ENCODE measurements around the gene PLCH1. TPM values are rescaled to one million over a fixed set of nuclear protein-coding genes. Genes with fewer than 3 reads are reported as not detected.

PLCH1 gene
- total and polyA plus RNA-seq, 2 donors (not counting 1 experiment from before 2014, with no cell fraction given): 0.27 TPM; not detected in 1

- peaks cover 21% of the 10 kb centered on the region for H3K4me1 Mint-ChIP-seq
- H3K4me3 Mint-ChIP-seq: no peak overlapping the region
- no peak overlapping the region for H3K9ac ChIP-seq (ENCODE audit: low read length)
- H3K27ac ChIP-seq (ENCODE audit: low read length in 2 of 2): no peak overlapping the region
- H3K36me3 ChIP-seq (replicated peaks in 1 of 2; ENCODE audit: control extremely low read depth in 1 of 2, control insufficient read depth in 1 of 2, extremely low read depth in 1 of 2, insufficient read depth in 2 of 2, low read length in 1 of 2): no peaks in the 10 kb centered on the region
- H3K9me3 ChIP-seq (ENCODE audit: control extremely low read depth in 1 of 3, control insufficient read depth in 2 of 3, insufficient read depth in 1 of 3, low read length in 2 of 3): no peaks in the 10 kb centered on the region
- intact Hi-C loops (cut with micrococcal nuclease): no loop called here
- ATAC-seq (ENCODE audit: low read depth) (no peak), DNase-seq (no peak)
- no peaks in the 10 kb centered on the region for H3K9me3 Mint-ChIP-seq (ENCODE audit: insufficient read depth)
- 90% methylated on average over 3 of the region's 3 CpGs for WGBS (ENCODE audit: insufficient coverage)
- no peaks in the 10 kb centered on the region for H4K20me1 ChIP-seq (ENCODE audit: control insufficient read depth, insufficient read depth, low read length, poor library complexity, severe bottlenecking)
- no peaks in the 10 kb centered on the region for H3K79me2 ChIP-seq (ENCODE audit: control insufficient read depth, insufficient read depth, low read length)
- TF ChIP-seq CTCF (IDR thresholded peaks at IDR 0.05) (no peak), EZH2 (IDR thresholded peaks at IDR 0.05; ENCODE audit: borderline replicate concordance, insufficient read depth, low read depth, low read length, poor library complexity, severe bottlenecking) (no peak)
- H3K27me3 Mint-ChIP-seq: no peaks in the 10 kb centered on the region
- no peak overlapping the region for H3K4me3 ChIP-seq (ENCODE audit: control extremely low read depth in 1 of 5, extremely low read depth in 1 of 5, insufficient read depth in 1 of 5, low read depth in 2 of 5, low read length in 4 of 5)
- H3K27me3 ChIP-seq (replicated peaks in 1 of 4; ENCODE audit: control extremely low read depth in 1 of 4, control insufficient read depth in 3 of 4, insufficient read depth in 4 of 4, low read length in 3 of 4): no peaks in the 10 kb centered on the region
- no peak overlapping the region for H2AFZ ChIP-seq (ENCODE audit: insufficient read depth, low read depth, low read length, poor library complexity, severe bottlenecking)
- H3K4me2 ChIP-seq (replicated peaks; ENCODE audit: low read depth, low read length, poor library complexity, severe bottlenecking): no peak overlapping the region
- POLR2A ChIA-PET: no interaction called here
- H3K27ac Mint-ChIP-seq: no peak overlapping the region
- H3K4me1 ChIP-seq (ENCODE audit: control insufficient read depth in 2 of 2, insufficient read depth in 2 of 2, low read length in 2 of 2): peaks cover 9 to 13% of the 10 kb centered on the region in 2 donors
- CTCF ChIA-PET: no interaction called here
Measured at GRCh38 chr3:155491696-155492095, 253.2 kb downstream of the PLCH1 start.

DNA sequence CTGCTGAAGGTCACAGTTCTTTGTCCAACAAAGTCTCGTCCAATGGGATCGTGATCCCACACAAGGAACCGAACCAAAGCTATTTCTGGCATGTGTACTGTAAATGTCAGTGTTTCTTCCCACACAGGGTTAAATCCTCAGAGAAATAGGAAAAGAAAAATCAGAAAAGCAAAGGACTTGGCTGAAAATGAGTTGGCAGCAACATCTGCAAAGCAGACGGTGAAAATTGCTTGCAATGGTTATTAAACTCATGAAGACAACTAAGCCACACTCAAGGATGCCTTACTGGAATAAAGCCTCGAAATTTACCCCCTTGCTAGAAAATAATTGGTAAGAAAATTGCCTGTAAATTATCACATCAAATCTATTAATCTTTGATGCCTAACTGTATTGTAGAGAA is 256.2 kb downstream of the PLCH1 start:
- no peak overlapping the region for H3K9ac ChIP-seq (ENCODE audit: low read length)
- H2AFZ ChIP-seq (ENCODE audit: insufficient read depth, low read depth, low read length, poor library complexity, severe bottlenecking): no peak overlapping the region
- no peak overlapping the region for H3K4me3 ChIP-seq (ENCODE audit: control extremely low read depth in 1 of 5, extremely low read depth in 1 of 5, insufficient read depth in 1 of 5, low read depth in 2 of 5, low read length in 4 of 5)
- no peak overlapping the region for H3K27ac Mint-ChIP-seq
- H3K9me3 ChIP-seq (ENCODE audit: control extremely low read depth in 1 of 3, control insufficient read depth in 2 of 3, insufficient read depth in 1 of 3, low read length in 2 of 3): no peaks in the 10 kb centered on the region
- no CpG with 5 or more reads among the region's 5 CpGs for WGBS (ENCODE audit: insufficient coverage)
- no peaks in the 10 kb centered on the region for H3K79me2 ChIP-seq (ENCODE audit: control insufficient read depth, insufficient read depth, low read length)
- no peaks in the 10 kb centered on the region for H4K20me1 ChIP-seq (ENCODE audit: control insufficient read depth, insufficient read depth, low read length, poor library complexity, severe bottlenecking)
- H3K4me2 ChIP-seq (replicated peaks; ENCODE audit: low read depth, low read length, poor library complexity, severe bottlenecking): no peak overlapping the region
- ChIA-PET CTCF (no interaction called here), POLR2A (no interaction called here)
- no peaks in the 10 kb centered on the region for H3K9me3 Mint-ChIP-seq (ENCODE audit: insufficient read depth)
- H3K4me1 ChIP-seq (ENCODE audit: control insufficient read depth in 2 of 2, insufficient read depth in 2 of 2, low read length in 2 of 2): no peaks in the 10 kb centered on the region
- intact Hi-C loops (cut with micrococcal nuclease): no loop called here
- no peak for TF ChIP-seq CTCF (IDR thresholded peaks at IDR 0.05)
- TF ChIP-seq EZH2 (IDR thresholded peaks at IDR 0.05; ENCODE audit: borderline replicate concordance, insufficient read depth, low read depth, low read length, poor library complexity, severe bottlenecking): no peak
- no peaks in the 10 kb centered on the region for H3K27me3 ChIP-seq (replicated peaks in 1 of 4; ENCODE audit: control extremely low read depth in 1 of 4, control insufficient read depth in 3 of 4, insufficient read depth in 4 of 4, low read length in 3 of 4)
- peaks cover 5% of the 10 kb centered on the region for H3K4me1 Mint-ChIP-seq
- H3K27me3 Mint-ChIP-seq: peaks cover 8% of the 10 kb centered on the region
- no peak overlapping the region for H3K27ac ChIP-seq (ENCODE audit: low read length in 2 of 2)
- H3K4me3 Mint-ChIP-seq: no peak overlapping the region
- no peaks in the 10 kb centered on the region for H3K36me3 ChIP-seq (replicated peaks in 1 of 2; ENCODE audit: control extremely low read depth in 1 of 2, control insufficient read depth in 1 of 2, extremely low read depth in 1 of 2, insufficient read depth in 2 of 2, low read length in 1 of 2)
- ATAC-seq (ENCODE audit: low read depth) (no peak), DNase-seq (no peak)

Measured in B cell (primary cell).